LNCaP clone FGC (cell line): ENCODE measurements around the gene AGPAT3.

Source experiments
- DNase-seq: peaks from one replicate; pipeline ENCODE4 v3.0.0-alpha.2; 2011; ENCODE audit warnings: low read depth
- H3K4me3 ChIP-seq: 2 replicates; pipeline ENCODE4 v1.5.1; 2011; ENCODE audit warnings: mild to moderate bottlenecking, low read depth, low read length, control low read depth
- TF ChIP-seq, protein P1 (sequence below): IDR thresholded peaks from 2 replicates; pipeline ENCODE4 v1.5.1; 2012; ENCODE audit warnings: mild to moderate bottlenecking; ENCODE audit not compliant: control insufficient read depth, insufficient read depth; ENCODE audit errors: extremely low read depth

AGPAT3 gene

DNA sequence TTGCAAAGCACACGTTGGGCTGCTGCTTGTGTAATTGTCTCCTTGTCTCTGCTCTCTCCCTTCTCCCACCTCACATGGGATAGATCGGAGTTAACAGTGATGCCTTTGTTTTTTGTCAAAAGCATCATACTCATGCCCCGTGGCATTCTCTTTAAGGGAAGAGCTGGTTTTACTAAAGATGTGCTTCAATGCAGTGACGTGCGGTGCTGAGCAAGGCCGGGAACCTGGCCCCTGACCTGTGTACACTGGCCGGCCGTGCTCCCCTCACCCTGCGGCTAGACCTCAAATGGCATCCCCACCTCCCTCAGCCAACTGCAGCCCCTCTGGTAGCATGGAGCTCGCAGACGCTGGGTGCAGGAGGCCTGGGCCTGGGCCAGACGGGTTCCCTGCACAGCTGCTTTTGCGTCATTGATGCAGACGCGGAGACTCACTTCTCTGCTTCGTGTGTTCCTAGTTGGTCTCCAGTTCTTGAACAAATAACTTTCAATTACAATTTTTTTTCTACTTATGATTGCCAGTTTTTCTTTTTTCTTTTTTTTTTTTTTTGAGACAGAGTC, 19.9 kb downstream of the AGPAT3 start:
- TF ChIP-seq, protein P1, sequence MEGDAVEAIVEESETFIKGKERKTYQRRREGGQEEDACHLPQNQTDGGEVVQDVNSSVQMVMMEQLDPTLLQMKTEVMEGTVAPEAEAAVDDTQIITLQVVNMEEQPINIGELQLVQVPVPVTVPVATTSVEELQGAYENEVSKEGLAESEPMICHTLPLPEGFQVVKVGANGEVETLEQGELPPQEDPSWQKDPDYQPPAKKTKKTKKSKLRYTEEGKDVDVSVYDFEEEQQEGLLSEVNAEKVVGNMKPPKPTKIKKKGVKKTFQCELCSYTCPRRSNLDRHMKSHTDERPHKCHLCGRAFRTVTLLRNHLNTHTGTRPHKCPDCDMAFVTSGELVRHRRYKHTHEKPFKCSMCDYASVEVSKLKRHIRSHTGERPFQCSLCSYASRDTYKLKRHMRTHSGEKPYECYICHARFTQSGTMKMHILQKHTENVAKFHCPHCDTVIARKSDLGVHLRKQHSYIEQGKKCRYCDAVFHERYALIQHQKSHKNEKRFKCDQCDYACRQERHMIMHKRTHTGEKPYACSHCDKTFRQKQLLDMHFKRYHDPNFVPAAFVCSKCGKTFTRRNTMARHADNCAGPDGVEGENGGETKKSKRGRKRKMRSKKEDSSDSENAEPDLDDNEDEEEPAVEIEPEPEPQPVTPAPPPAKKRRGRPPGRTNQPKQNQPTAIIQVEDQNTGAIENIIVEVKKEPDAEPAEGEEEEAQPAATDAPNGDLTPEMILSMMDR: no peak
- DNase-seq: no peak
- no peak overlapping the region for H3K4me3 ChIP-seq

DNA sequence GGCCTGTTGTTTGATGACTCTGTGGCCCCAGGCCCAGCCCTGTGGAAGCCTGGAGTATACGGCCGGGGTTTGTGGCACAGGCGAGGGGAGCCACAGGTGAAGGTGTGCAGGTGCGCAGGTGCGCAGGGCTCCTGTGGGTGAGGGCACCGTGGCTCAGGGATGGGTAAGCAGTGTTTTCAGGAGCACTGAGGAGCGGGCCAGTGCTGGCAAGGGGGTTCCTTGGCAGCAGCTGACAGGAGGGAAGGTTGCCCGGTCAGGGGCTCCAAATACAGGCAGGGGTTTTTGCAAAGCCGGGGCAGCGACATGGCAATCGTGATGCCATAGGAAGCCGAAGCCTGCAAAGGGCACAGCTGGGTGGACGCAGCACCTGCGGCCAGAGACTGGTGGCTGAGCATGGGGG, 20.7 kb downstream of the AGPAT3 start:
- TF ChIP-seq, protein P1: no peak
- H3K4me3 ChIP-seq: no peak overlapping the region

DNA sequence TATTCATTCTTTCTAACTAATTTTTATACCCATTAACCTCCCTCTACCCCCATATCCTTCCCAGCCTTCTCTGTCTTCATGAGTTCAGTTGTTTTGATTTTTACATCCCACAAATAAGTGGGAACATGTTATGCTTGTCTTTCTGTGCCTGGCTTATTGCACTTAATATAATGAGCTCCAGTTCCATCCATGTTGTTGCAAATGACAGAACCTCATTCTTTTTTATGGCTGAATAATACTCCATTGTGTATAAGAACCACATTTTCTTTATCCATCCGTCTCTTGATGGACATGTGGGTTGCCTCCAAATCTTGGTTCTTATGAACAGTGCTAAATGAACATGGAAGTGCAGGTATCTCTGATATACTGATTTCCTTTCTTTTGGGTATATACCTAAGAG, 21.5 kb downstream of the AGPAT3 start:
- DNase-seq: no peak
- H3K4me3 ChIP-seq: no peak overlapping the region
- TF ChIP-seq, protein P1: no peak

More for the DNA sequence above, 20.7 kb downstream of the AGPAT3 start:
- DNase-seq: no peak

DNA sequence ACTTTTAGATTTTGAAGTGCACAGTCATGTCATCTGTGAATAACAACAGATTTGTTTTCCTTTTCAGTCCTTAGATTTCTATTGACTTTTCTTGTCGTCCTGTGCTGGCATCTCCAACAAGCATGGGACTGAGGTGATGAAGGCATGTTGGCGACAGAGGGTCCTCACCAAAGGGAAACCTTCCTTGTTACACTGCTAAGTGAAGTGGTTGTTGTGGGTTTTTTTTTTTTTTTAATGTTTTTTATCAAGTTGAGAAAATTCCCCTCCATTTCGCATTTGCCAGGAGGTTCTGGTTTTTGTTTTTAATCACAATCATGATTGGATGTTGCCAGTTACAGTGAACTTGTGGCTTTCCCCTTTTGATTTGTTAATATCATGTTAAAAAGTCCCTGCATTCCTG, 24.0 kb downstream of the AGPAT3 start:
- DNase-seq: no peak
- no peak overlapping the region for H3K4me3 ChIP-seq
- TF ChIP-seq, protein P1: no peak

DNA sequence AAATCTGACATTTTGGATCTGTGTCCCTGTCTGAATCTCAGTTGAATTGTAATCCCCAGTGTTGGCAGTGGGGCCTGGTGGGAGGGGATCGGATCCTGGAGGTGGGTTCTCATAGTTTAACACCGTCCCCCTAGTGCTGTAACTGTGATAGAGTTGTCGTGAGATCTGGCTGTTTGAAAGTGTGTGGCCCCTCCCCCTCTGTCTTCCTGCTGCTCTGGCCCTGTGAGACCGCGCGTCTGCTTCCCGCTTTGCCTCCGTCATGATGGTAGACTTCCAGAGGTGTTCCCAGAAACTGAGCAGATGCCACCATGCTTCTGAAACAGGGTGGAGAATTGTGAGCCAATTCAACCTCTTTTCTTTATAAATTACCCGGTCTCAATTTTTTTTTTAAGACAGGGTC, 25.0 kb downstream of the AGPAT3 start:
- TF ChIP-seq, protein P1: no peak
- H3K4me3 ChIP-seq: no peak overlapping the region
- no peak for DNase-seq

DNA sequence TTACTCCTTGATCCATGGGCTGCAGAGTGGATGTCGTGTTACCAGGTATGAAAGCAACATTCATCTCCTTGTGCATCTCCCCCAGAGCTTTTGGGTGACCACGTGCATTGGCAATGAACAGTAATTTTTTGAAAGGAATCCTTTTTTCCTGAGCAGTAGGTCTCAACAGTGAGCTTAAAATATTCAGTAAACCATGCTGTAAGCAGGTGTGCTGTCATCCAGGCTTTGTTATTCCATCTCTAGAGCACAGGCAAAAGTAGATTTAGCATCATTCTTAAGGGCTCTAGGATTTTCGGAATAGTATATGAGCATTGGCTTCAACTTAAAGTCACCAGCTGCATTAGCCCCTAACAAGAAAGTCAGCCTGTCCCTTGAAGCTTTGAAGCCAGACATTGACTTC, 27.3 kb downstream of the AGPAT3 start:
- no peak overlapping the region for H3K4me3 ChIP-seq
- DNase-seq: no peak
- TF ChIP-seq, protein P1: no peak

DNA sequence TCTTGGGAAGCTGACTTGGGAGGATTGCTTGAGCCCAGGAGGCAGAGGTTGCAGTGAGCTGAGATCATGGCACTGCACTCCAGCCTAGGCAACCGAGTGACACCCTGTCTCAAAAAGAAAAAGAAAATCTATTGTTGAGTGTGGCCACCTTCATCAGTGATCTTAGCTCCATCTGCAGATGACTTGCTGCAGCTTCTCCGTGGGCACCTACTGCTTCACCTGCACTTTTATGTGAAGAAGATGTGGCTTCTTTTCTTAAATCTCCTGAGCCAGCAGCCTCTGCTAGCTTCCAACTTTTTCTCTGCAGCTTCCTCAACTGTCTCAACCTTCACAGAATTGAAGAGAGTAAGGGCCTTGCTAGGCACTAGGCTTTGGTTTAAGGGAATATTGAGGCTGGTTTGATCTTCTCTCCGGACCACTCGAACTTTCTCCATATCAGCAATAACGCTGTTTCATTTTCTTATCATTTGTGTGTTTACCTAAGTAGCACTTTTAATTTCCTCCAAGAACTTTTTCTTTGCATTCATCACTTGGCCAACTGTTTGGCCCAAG, 28.0 kb downstream of the AGPAT3 start:
- DNase-seq: no peak
- H3K4me3 ChIP-seq: no peak overlapping the region
- TF ChIP-seq, protein P1: no peak
